Measurements from ENCODE around the gene UBE2G1. TPM values are rescaled to one million over a fixed set of nuclear protein-coding genes. Genes with fewer than 3 reads are reported as not detected.

UBE2G1 gene
- total and polyA plus RNA-seq, 2 of the 8 experiments (the other 6 are each of a cell fraction or from before 2014, with no cell fraction given) = 73.9 to 170 TPM

DNA sequence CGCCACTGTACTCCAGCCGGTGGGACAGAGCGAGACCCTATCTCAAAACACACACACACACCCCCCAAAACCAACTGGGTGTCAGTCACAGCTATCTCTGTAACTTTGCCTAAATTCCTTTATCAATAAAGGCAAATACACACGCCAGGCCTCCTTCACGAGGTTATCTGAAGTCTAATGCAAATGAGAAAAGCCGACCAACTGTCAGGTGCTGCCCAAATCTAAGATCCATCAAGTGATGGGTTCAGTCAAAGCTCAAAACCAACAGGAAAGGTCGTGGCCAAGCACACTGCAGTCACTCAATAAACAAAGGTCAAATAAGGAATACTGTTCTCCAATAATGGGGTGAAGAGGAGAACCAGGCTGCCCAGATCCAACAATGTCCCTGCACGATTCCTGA lies 103.8 kb downstream of the UBE2G1 start (continued):
- TF ChIP-seq BRCA1 (IDR thresholded peaks at IDR 0.05; ENCODE audit: low read depth, low read length) (no peak), CHD2 (IDR thresholded peaks at IDR 0.05; ENCODE audit: low read length) (no peak), CHD1 (IDR thresholded peaks at IDR 0.05; ENCODE audit: low read depth, low read length) (no peak), EZH2 (IDR thresholded peaks at IDR 0.05; ENCODE audit: low read depth, low read length, severe bottlenecking) (no peak), YY1 (IDR thresholded peaks at IDR 0.05; ENCODE audit: low read depth, low read length) (no peak), GABPA (IDR thresholded peaks at IDR 0.05; ENCODE audit: borderline replicate concordance, insufficient read depth, low read length) (no peak), CREB1 (IDR thresholded peaks at IDR 0.05) (no peak), TAF7 (optimal IDR thresholded peaks at IDR 0.05; ENCODE audit: borderline replicate concordance, low read depth, low read length) (no peak)

All from H1 (cell line).